Mesothelial cell of epicardium (in vitro differentiated cells): ENCODE measurements around the gene EID1. TPM values are rescaled to one million over a fixed set of nuclear protein-coding genes. Genes with fewer than 3 reads are reported as not detected.
A peak's percentile ranks its signal among the peaks of the same experiment; 100 is the strongest.

ENCODE experiments used
- DNase-seq, 2 experiments: peaks; one replicate each; pipeline ENCODE4 v3.0.0; 2021; ENCODE audit warnings: low spot score in 2 of 2; ENCODE audit not compliant: unreplicated experiment in 2 of 2
- H3K27ac Mint-ChIP-seq: 2 replicates; pipeline ENCODE4 v1.8.0; 2021; ENCODE audit warnings: mixed read lengths
- H3K27me3 Mint-ChIP-seq: 2 replicates; pipeline ENCODE4 v1.8.0; 2021; ENCODE audit warnings: low read depth, mixed read lengths
- H3K36me3 Mint-ChIP-seq: 2 replicates; pipeline ENCODE4 v1.8.0; 2021; ENCODE audit warnings: mixed read lengths
- H3K4me1 Mint-ChIP-seq: 2 replicates; pipeline ENCODE4 v1.8.0; 2021; ENCODE audit warnings: mixed read lengths
- H3K4me3 Mint-ChIP-seq: 2 replicates; pipeline ENCODE4 v1.8.0; 2021; ENCODE audit warnings: mild to moderate bottlenecking, moderate library complexity, mixed read lengths
- H3K9me3 Mint-ChIP-seq: 2 replicates; pipeline ENCODE4 v1.8.0; 2021; ENCODE audit warnings: mixed read lengths
- total RNA-seq: library from RNA; stranded (reverse); gene quantifications from 3 replicates; pipeline ENCODE4 v1.2.1, GENCODE V29; 2021
- TF ChIP-seq, protein P1 (sequence below): fragments of 200-600 bp; sonication (generic); IDR thresholded peaks from one replicate; pipeline ENCODE4 v1.5.0; 2021; ENCODE audit warnings: antibody characterized with exemption; ENCODE audit not compliant: unreplicated experiment

The EID1 gene
- total RNA-seq, 1 donor from 2014 or later: 139 TPM

DNA sequence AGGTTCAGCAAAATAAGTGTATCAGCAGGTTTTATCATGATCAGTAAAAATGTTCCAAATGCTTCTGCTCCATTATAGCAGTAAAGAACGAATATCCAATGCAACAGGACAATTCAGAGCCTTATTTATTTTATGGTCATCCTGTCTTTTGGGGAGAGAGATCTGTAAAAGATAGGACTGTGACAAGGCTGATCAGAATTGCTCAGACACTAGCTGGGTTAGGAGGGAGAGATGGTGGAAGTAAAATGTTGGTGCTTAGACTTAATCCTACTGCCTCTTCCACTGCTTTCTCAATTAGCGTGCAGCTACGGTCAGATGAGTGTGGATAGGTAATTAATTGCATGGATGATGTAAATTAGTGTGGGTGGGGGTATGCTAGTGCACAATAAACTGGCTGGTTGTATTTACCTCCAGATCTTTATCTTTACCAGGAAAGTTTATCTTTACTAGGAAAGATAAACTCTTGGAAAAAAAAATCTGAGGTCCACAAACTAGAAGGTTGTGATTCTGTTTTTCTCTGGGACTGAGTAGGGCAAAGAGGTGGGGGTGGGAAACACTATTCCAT is 2.2 kb downstream of the EID1 start:
- no peaks in the 10 kb centered on the region for H3K27me3 Mint-ChIP-seq
- H3K4me3 Mint-ChIP-seq: peak overlapping the region; percentile 64
- H3K9me3 Mint-ChIP-seq: no peaks in the 10 kb centered on the region
- no peak overlapping the region for H3K27ac Mint-ChIP-seq
- H3K4me1 Mint-ChIP-seq: peaks cover 37% of the 10 kb centered on the region
- DNase-seq: no peak
- TF ChIP-seq, protein P1, sequence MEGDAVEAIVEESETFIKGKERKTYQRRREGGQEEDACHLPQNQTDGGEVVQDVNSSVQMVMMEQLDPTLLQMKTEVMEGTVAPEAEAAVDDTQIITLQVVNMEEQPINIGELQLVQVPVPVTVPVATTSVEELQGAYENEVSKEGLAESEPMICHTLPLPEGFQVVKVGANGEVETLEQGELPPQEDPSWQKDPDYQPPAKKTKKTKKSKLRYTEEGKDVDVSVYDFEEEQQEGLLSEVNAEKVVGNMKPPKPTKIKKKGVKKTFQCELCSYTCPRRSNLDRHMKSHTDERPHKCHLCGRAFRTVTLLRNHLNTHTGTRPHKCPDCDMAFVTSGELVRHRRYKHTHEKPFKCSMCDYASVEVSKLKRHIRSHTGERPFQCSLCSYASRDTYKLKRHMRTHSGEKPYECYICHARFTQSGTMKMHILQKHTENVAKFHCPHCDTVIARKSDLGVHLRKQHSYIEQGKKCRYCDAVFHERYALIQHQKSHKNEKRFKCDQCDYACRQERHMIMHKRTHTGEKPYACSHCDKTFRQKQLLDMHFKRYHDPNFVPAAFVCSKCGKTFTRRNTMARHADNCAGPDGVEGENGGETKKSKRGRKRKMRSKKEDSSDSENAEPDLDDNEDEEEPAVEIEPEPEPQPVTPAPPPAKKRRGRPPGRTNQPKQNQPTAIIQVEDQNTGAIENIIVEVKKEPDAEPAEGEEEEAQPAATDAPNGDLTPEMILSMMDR: no peak
- H3K36me3 Mint-ChIP-seq: no peaks in the 10 kb centered on the region

DNA sequence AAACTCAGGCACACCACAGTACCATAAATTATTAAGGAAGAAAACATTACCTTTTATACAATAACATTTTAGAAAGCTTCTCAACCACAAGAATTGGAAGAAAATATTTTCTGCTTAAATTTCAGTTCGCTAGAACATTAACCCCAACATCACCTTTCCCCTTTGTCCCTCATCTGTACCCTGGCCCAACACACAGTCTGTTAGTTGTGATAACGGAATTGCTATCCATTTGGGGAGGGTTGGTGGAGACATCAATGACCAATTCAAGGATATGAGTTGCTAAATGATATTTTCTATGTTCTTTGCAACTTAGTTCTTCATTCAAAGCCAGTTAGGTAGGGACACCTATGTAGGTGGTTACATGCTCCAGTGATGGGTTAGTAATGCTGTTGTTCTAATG is 5.8 kb downstream of the EID1 start:
- Mint-ChIP-seq H3K27me3 (no peaks in the 10 kb centered on the region), H3K36me3 (no peaks in the 10 kb centered on the region), H3K27ac (no peak overlapping the region), H3K4me3 (no peak overlapping the region), H3K4me1 (peaks cover 25% of the 10 kb centered on the region), H3K9me3 (no peaks in the 10 kb centered on the region)
- TF ChIP-seq, protein P1: no peak
- DNase-seq: no peak

DNA sequence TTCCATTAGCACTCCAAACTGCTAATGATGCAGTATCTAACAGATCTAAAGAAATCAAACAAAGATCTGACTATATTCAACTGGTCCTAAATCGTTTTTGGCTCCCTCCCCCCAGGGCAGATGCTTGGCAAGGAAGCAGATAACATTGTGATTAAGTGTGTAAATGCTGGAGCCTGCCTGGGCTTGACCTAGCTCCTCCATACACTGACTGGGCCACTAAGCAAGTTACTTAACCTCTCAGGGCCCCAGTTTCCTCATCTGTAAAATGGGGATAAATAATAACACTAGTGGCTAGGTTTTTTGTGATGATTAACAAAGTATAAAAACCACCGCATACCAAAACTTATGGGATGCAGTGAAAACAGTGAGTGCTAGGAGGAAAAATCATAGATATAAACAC is 9.2 kb downstream of the EID1 start:
- H3K9me3 Mint-ChIP-seq: no peaks in the 10 kb centered on the region
- H3K27ac Mint-ChIP-seq: no peak overlapping the region
- no peaks in the 10 kb centered on the region for H3K36me3 Mint-ChIP-seq
- no peak overlapping the region for H3K4me3 Mint-ChIP-seq
- TF ChIP-seq, protein P1: no peak
- H3K27me3 Mint-ChIP-seq: no peaks in the 10 kb centered on the region
- DNase-seq: no peak
- no peaks in the 10 kb centered on the region for H3K4me1 Mint-ChIP-seq

DNA sequence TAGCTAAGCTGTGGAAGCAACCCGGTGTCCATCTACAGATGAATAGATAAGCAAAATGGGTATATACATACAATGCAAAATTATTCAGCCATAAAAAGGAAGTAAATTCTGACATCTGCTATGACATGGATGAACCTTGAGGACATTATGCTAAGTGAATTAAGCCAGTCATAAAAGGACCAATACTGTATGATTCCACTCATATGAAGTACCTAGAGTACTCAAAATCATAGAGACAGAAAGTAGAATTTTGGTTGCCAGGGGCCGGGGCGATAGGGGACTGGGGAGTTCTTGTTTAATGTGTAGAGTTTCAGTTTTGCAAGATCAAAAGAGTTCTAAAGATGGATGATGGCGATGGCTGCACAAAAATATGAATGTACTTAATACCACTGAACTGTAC is 10.3 kb downstream of the EID1 start:
- no peaks in the 10 kb centered on the region for H3K36me3 Mint-ChIP-seq
- no peaks in the 10 kb centered on the region for H3K4me1 Mint-ChIP-seq
- TF ChIP-seq, protein P1: no peak
- no peak for DNase-seq
- H3K4me3 Mint-ChIP-seq: no peak overlapping the region
- no peaks in the 10 kb centered on the region for H3K27me3 Mint-ChIP-seq
- H3K9me3 Mint-ChIP-seq: no peaks in the 10 kb centered on the region
- H3K27ac Mint-ChIP-seq: no peak overlapping the region

DNA sequence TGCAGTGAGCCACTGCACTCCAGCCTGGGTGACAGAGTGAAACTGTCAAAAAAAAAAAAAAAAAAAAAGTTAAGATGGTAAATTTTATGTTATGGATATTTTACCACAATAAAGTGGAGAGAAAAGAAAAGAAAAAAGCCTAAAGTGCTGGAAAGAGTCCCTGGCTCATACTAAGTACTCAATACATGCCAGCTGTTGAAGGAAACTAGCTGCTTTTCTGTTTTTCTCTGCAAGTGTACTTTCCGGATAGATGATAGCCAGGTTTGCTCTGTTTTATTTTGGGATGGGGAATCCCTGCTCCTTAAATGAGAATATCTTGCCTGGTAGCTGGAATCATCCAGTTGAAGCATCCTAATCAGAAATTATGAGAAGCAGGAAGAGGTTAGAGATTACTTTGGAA is 10.9 kb downstream of the EID1 start:
- Mint-ChIP-seq H3K4me1 (no peaks in the 10 kb centered on the region), H3K27ac (no peak overlapping the region), H3K4me3 (no peak overlapping the region), H3K36me3 (no peaks in the 10 kb centered on the region), H3K27me3 (no peaks in the 10 kb centered on the region), H3K9me3 (no peaks in the 10 kb centered on the region)
- DNase-seq: no peak
- TF ChIP-seq, protein P1: no peak

DNA sequence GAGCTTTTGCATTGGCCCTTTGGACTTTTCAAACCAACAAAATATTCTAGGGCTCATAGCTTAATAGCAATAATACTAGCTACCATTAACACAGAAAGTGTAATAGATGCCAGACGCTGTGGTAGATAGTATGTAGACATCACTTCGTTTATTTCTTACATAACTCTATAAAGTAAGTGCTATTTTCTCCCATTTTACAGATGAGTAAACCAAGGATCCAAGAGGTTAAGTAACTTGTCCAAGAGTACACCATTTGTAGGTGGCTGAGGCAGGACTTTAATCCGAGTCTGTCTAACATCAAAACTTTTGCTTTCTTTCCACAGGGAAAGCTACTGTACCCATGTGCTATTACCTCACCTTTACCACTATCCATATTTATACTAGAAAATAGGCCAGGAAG is 12.0 kb downstream of the EID1 start:
- H3K27me3 Mint-ChIP-seq: peaks cover 1% of the 10 kb centered on the region
- TF ChIP-seq, protein P1: no peak
- H3K27ac Mint-ChIP-seq: no peak overlapping the region
- no peaks in the 10 kb centered on the region for H3K9me3 Mint-ChIP-seq
- H3K36me3 Mint-ChIP-seq: no peaks in the 10 kb centered on the region
- H3K4me3 Mint-ChIP-seq: no peak overlapping the region
- DNase-seq: no peak
- H3K4me1 Mint-ChIP-seq: no peaks in the 10 kb centered on the region
